Measurements from ENCODE around the gene TIGD3.

TIGD3 gene

GRCh38 chr11:65404638-65405339 lies 50.2 kb downstream of the TIGD3 start:
- CTCF ChIA-PET, result interaction anchor here (1.7 to 11.7 kb wide), 2 partner anchors 8 to 11 kb away, joined by 7 to 123 read pairs; no protein-coding TSS in a partner anchor
- POLR2A ChIA-PET, result no interaction called here
- DNase-seq (ENCODE audit: low read depth, low spot score), result no peak
- TF ChIP-seq CTCF (IDR thresholded peaks at IDR 0.05; ENCODE audit: insufficient read depth, low read length, missing control alignments), result no peak
- no peak overlapping the region for H3K4me3 ChIP-seq (ENCODE audit: low read depth, low read length)

Data from AG04449 (cell line).